Lower leg skin (tissue), 4 donors: ENCODE measurements around the gene POLR1C. TPM values are rescaled to one million over a fixed set of nuclear protein-coding genes. Genes with fewer than 3 reads are reported as not detected.
A peak's percentile ranks its signal among the peaks of the same experiment; 100 is the strongest.
"Not testable (repeated sequence)": the region's sequence is repeated elsewhere in the genome, so short reads cannot be mapped to it uniquely, and the experiment has no call there.

Experiments
- DNase-seq, 2 donors: peaks; one replicate each; pipeline ENCODE4 v3.0.0-alpha.2; 2019; ENCODE audit warnings: low spot score in 2 of 2
- H3K4me3 ChIP-seq: fragments of 200-600 bp; sonication (generic); 2 replicates; pipeline ENCODE4 v1.5.1; 2017; ENCODE audit warnings: mild to moderate bottlenecking, low read depth; ENCODE audit not compliant: poor library complexity, severe bottlenecking
- POLR2A ChIP-seq, 2 donors: fragments of 450-650 bp; IDR thresholded peaks; one replicate each; pipeline ENCODE4 v1.6.1; 2016 to 2017; ENCODE audit warnings: antibody characterized with exemption in 2 of 2, mild to moderate bottlenecking in 1 of 2, moderate library complexity in 1 of 2
- WGBS, 2 donors: methylation state at CpG; one replicate each; pipeline ENCODE4 v1.1.5; 2018; 5-methylcytosine and 5-hydroxymethylcytosine counted together
- intact Hi-C: fragments of 100-400 bp; cut with DNase I; formaldehyde crosslinking; loops from one replicate; pipeline ENCODE4 v1.15.0; 2023; ENCODE audit warnings: low total_unique reads
- total RNA-seq, 4 donors: library from RNA; depleted of rRNA; stranded (reverse); fragments of >200 nt; gene quantifications; one replicate each; pipeline ENCODE4 v1.1.0, GENCODE V29; 2016
- TF ChIP-seq, protein P1 (sequence below), 3 donors: fragments of 450-650 bp; IDR thresholded peaks; one replicate each; pipeline ENCODE4 v1.5.1; 2016; ENCODE audit warnings: antibody characterized with exemption in 3 of 3, mild to moderate bottlenecking in 3 of 3, moderate library complexity in 2 of 3

Gene POLR1C
- total RNA-seq = 10 to 100 TPM; 29.7 to 38.0 (median 32.4) TPM

DNA sequence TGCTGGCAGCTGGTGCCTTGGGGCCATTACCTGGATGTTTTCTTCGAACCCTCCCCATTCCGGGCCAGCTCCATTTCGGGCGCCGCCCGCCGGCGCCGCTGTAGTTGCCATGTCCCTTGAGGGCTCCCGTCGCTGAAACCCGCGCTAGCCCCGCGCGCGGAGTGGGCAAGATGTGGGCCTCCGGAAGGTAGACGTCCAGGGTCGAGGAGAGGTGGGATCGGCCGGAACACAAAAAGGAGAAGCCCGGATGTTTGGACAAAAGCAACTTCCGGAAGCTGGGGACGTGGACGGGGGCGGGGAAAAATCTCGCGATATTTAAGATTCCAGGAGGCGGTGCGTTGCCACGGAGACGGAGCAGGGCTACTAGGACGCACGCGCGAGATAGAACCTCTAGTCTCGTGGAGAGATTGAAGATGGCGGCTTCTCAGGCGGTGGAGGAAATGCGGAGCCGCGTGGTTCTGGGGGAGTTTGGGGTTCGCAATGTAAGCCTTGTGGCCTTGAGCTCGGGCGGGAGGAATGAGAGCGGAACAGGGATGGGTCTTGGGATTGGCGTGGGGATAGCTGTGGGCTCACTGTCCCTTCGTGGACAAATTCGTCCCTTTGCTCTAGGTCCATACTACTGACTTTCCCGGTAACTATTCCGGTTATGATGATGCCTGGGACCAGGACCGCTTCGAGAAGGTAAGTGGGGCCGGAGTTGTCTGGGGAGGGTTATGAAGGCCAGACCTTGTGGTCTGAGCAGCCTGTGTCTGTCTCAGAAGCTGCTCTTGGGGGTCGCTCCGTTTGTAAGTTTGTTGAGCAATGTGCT is at the start of gene POLR1C, which contains the start of gene YIPF3:
Gene POLR1C, plus strand, starts transcription at position 393 of the 808 bp plus-strand sequence. Its CDS starts 21 bp downstream, at position 414.
Gene YIPF3, minus strand, starts transcription at position 230 of the 808 bp plus-strand sequence. Its CDS starts 119 bp downstream, at position 111.
- WGBS, 2 donors = 0 to 1% methylated on average over 57 of the region's 57 CpGs
- H3K4me3 ChIP-seq = peak within 1 kb of the TSS; percentile 99
- DNase-seq = peak; percentile 99 to 100
- intact Hi-C loops = no loop called here
- no peak for TF ChIP-seq POLR2A (IDR thresholded peaks at IDR 0.05)
- TF ChIP-seq, protein P1, sequence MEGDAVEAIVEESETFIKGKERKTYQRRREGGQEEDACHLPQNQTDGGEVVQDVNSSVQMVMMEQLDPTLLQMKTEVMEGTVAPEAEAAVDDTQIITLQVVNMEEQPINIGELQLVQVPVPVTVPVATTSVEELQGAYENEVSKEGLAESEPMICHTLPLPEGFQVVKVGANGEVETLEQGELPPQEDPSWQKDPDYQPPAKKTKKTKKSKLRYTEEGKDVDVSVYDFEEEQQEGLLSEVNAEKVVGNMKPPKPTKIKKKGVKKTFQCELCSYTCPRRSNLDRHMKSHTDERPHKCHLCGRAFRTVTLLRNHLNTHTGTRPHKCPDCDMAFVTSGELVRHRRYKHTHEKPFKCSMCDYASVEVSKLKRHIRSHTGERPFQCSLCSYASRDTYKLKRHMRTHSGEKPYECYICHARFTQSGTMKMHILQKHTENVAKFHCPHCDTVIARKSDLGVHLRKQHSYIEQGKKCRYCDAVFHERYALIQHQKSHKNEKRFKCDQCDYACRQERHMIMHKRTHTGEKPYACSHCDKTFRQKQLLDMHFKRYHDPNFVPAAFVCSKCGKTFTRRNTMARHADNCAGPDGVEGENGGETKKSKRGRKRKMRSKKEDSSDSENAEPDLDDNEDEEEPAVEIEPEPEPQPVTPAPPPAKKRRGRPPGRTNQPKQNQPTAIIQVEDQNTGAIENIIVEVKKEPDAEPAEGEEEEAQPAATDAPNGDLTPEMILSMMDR (IDR thresholded peaks at IDR 0.05) = no peak

GRCh38 chr6:43467265-43467664 is 49.6 kb upstream of the POLR1C start:
- H3K4me3 ChIP-seq, DNase-seq, intact Hi-C loops: not testable (repeated sequence)
- 62 to 68% methylated on average over 5 of the region's 5 CpGs for WGBS, 2 donors

DNA sequence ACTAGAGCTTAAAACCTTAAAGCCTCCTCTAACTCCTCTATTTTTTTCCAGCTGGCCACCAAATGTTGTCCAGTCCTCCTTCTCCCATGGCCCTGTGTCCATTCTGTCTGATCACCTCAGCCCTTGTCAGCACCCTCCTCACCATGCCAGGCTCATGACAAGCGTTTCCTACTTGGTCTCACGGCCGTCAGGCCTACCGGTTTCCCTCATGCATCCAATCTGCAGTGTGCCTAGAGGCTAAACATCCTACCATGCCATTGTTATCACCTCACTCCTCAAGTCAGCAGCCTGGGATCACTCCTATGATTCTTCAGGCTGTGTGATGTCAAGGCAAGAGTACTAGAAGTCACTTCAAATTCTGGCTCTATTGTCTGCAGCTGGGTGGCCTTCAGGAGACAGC is 49.1 kb upstream of the POLR1C start:
- intact Hi-C loops = no loop called here
- no peak overlapping the region for H3K4me3 ChIP-seq
- TF ChIP-seq, protein P1 (IDR thresholded peaks at IDR 0.05) = no peak
- no peak for TF ChIP-seq POLR2A (IDR thresholded peaks at IDR 0.05)
- WGBS, 2 donors = 83 to 91% methylated on average over 4 of the region's 4 CpGs
- no peak for DNase-seq

DNA sequence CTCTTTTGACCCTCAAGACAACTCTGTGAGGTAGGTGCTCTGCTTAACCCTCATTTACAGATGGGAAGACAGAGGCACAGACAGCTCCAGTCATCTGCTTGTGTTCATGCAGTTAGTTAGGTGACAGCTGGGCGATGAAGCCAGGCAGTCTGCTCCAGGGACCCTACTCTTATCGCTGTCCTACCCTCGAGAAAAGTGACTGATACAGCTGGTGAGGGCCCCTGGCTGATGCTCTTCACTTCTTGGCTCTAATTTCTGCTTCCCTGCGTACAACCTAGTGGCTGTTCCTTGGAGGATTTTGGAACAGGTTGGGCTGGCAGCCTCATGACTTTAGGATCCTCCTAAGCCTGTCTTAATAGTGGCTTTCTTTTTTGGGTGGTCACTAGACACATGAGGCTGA is 48.6 kb upstream of the POLR1C start:
- WGBS, 2 donors = 67 to 81% methylated on average over 4 of the region's 4 CpGs
- intact Hi-C loops = no loop called here
- no peak for DNase-seq
- H3K4me3 ChIP-seq = no peak overlapping the region
- TF ChIP-seq, protein P1 (IDR thresholded peaks at IDR 0.05) = no peak
- no peak for TF ChIP-seq POLR2A (IDR thresholded peaks at IDR 0.05)

GRCh38 chr6:43468748-43469681 is 47.9 kb upstream of the POLR1C start:
- intact Hi-C loops = no loop called here
- no peak overlapping the region for H3K4me3 ChIP-seq
- WGBS, 2 donors = 52 to 55% methylated on average over 13 of the region's 13 CpGs
- TF ChIP-seq, protein P1 (IDR thresholded peaks at IDR 0.05) = no peak
- TF ChIP-seq POLR2A (IDR thresholded peaks at IDR 0.05) = no peak
- DNase-seq = no peak

- intact Hi-C loops = no loop called here
- no peak for TF ChIP-seq POLR2A (IDR thresholded peaks at IDR 0.05)
- TF ChIP-seq, protein P1 (IDR thresholded peaks at IDR 0.05) = no peak
- no peak overlapping the region for H3K4me3 ChIP-seq
- DNase-seq = no peak
- WGBS, 2 donors = 85 to 86% methylated on average over 7 of the region's 7 CpGs
Observed at GRCh38 chr6:43469947-43470346, 46.9 kb upstream of the POLR1C start.
